Common myeloid progenitor, CD34-positive (primary cell): ENCODE results near the gene AFG1L.
"Not testable (repeated sequence)": the region's sequence is repeated elsewhere in the genome, so short reads cannot be mapped to it uniquely, and the experiment has no call there.

ENCODE experiments used
- CTCF ChIA-PET: fragments of 350-600 bp; sonication (Branson Sonifier 250); formaldehyde crosslinking; loops from one replicate; lab custom pipeline; 2021; ENCODE audit warnings: antibody characterized with exemption; lab: Charles Lee
- POLR2A ChIA-PET: fragments of 350-600 bp; sonication (Branson Sonifier 250); formaldehyde crosslinking; loops from one replicate; lab custom pipeline; 2021; ENCODE audit warnings: antibody characterized with exemption; lab: Charles Lee
- DNase-seq, 3 donors: peaks; one replicate each; pipeline versions ENCODE4 v3.0.0 to v3.0.0-alpha.2; 2013
- H3K27ac ChIP-seq, 2 experiments: 1 replicate in 1 of 2; 2 replicates in 1 of 2; pipeline ENCODE4 v1.7.0; 2013; ENCODE audit warnings: inconsistent platforms in 2 of 2, low read length in 2 of 2, mild to moderate bottlenecking in 2 of 2, low read depth in 1 of 2, moderate library complexity in 1 of 2; ENCODE audit not compliant: severe bottlenecking in 2 of 2, insufficient read depth in 1 of 2, poor library complexity in 1 of 2
- H3K27me3 ChIP-seq, 5 experiments: replicated peaks in 2 of 5; 1 replicate in 3 of 5; 2 replicates in 2 of 5; pipeline versions ENCODE4 v1.6.1 to v1.7.0; 2013; ENCODE audit warnings: low read length in 4 of 5, mild to moderate bottlenecking in 2 of 5, moderate library complexity in 2 of 5, inconsistent platforms in 1 of 5; ENCODE audit not compliant: insufficient read depth in 5 of 5, control insufficient read depth in 4 of 5
- H3K36me3 ChIP-seq, 4 experiments: 1 replicate in 2 of 4; 2 replicates in 2 of 4; pipeline versions ENCODE4 v1.6.1 to v1.7.0; 2013; ENCODE audit warnings: low read length in 3 of 4, control low read depth in 1 of 4, mild to moderate bottlenecking in 1 of 4; ENCODE audit not compliant: control insufficient read depth in 4 of 4, insufficient read depth in 4 of 4
- H3K4me1 ChIP-seq, 4 experiments: 1 replicate in 3 of 4; 2 replicates in 1 of 4; pipeline versions ENCODE4 v1.6.1 to v1.7.1; 2013; ENCODE audit warnings: low read length in 3 of 4, mild to moderate bottlenecking in 3 of 4, control low read depth in 1 of 4, inconsistent platforms in 1 of 4, moderate library complexity in 1 of 4; ENCODE audit not compliant: control insufficient read depth in 4 of 4, insufficient read depth in 4 of 4; ENCODE audit errors: control extremely low read depth in 1 of 4
- H3K4me3 ChIP-seq, 7 experiments: 1 replicate in 4 of 7; 2 replicates in 3 of 7; pipeline versions ENCODE4 v1.5.1 to v1.7.0; 2013; ENCODE audit warnings: mild to moderate bottlenecking in 7 of 7, low read length in 6 of 7, moderate library complexity in 6 of 7, inconsistent platforms in 2 of 7, low read depth in 2 of 7, control low read depth in 1 of 7; ENCODE audit not compliant: insufficient read depth in 4 of 7, control insufficient read depth in 1 of 7; ENCODE audit errors: extremely low read depth in 1 of 7
- H3K9me3 ChIP-seq, 5 experiments: 1 replicate in 4 of 5; 2 replicates in 1 of 5; pipeline versions ENCODE4 v1.6.1 to v1.7.1; 2013; ENCODE audit warnings: low read length in 4 of 5, mild to moderate bottlenecking in 2 of 5, inconsistent platforms in 1 of 5, low read depth in 1 of 5, moderate library complexity in 1 of 5; ENCODE audit not compliant: control insufficient read depth in 4 of 5, insufficient read depth in 2 of 5; ENCODE audit errors: control extremely low read depth in 1 of 5
- WGBS: methylation state at CpG from one replicate; pipeline ENCODE4 v1.1.5; 2013; ENCODE audit not compliant: insufficient coverage; 5-methylcytosine and 5-hydroxymethylcytosine counted together

The AFG1L gene

DNA sequence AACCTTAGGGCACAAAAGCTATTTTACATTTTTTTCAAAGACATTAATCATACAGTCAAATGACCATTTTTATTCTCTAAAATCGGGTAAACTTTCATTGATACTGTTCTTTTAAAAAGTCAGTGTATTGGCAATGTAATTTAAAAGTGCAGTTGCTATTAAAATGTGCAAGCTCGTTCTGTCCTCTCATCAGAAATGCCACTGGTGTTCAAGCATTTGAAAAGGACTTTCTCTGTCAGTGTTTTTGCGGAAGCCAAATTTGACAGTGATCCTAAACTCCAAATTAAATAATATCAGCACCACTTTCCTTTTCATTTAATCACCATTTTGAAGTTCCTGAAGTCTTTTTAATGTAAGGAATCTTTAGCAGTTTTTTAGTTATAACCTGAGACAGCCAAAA is 69.6 kb downstream of the AFG1L start:
- peak overlapping the region in 1 of 2 experiments; percentile 25 for H3K27ac ChIP-seq
- POLR2A ChIA-PET, result no interaction called here
- no peak overlapping the region for H3K4me3 ChIP-seq

DNA sequence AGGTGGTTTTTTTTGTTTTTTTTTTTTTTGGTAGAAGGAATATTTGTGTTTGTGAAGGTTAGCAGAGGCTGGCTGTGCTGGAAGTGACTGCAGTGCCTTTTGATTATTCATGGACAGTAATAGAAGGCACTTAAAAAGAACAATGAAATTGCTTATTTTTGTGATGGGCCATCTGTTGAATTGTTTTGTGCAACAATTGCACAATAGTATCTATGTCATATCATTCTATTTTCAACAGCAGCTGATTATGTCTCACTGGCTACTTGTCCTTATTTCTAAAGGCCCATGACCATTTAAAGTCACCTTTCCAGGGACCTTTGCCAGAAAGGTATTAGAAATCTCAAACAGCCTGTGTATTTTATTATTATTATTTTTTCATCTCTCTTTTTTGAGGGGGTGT is 70.6 kb downstream of the AFG1L start:
- Histone ChIP-seq H3K4me3 (no peak overlapping the region), H3K4me1 (peaks cover 12 to 31% (median 16%) of the 10 kb centered on the region in 4 experiments), H3K27ac (no peak overlapping the region), H3K27me3 (no peaks in the 10 kb centered on the region), H3K36me3 (no peaks in the 10 kb centered on the region), H3K9me3 (no peaks in the 10 kb centered on the region)
- POLR2A ChIA-PET, result no interaction called here
- CTCF ChIA-PET, result no interaction called here
- peak in 2 of 3 donors; percentile 25 to 44 for DNase-seq

More for the DNA sequence above, 69.6 kb downstream of the AFG1L start:
- H3K36me3 ChIP-seq, result no peaks in the 10 kb centered on the region
- H3K4me1 ChIP-seq, result peaks cover 13 to 41% (median 22%) of the 10 kb centered on the region in 4 experiments
- no peak for DNase-seq
- CTCF ChIA-PET, result interaction anchor here (0.8 to 0.9 kb wide), 2 partner anchors 127 to 189 kb away, joined by 3 to 4 read pairs; no protein-coding TSS in a partner anchor
- no peaks in the 10 kb centered on the region for H3K27me3 ChIP-seq
- WGBS, result no CpG with 5 or more reads among the region's 3 CpGs
- H3K9me3 ChIP-seq, result no peaks in the 10 kb centered on the region

DNA sequence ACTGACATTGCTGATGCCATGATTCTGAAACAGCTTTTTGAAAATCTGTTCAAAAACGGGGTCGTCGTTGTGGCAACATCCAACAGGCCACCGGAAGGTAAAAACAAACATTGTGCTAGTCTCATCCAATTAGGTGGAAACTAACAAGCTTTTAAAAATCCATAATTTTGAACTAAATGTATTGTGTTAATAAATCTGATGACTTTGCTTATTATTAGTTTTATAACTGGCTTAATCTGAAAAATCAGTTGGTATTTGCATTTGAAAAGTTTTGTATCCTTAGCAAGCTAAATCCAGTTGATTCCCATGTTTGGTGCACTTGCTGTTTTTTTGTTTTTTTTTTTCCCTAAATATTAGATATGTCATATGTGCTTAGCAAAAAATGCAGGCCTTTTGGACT is 71.4 kb downstream of the AFG1L start:
- CTCF ChIA-PET, result no interaction called here
- POLR2A ChIA-PET, result no interaction called here
- DNase-seq, result no peak

DNA sequence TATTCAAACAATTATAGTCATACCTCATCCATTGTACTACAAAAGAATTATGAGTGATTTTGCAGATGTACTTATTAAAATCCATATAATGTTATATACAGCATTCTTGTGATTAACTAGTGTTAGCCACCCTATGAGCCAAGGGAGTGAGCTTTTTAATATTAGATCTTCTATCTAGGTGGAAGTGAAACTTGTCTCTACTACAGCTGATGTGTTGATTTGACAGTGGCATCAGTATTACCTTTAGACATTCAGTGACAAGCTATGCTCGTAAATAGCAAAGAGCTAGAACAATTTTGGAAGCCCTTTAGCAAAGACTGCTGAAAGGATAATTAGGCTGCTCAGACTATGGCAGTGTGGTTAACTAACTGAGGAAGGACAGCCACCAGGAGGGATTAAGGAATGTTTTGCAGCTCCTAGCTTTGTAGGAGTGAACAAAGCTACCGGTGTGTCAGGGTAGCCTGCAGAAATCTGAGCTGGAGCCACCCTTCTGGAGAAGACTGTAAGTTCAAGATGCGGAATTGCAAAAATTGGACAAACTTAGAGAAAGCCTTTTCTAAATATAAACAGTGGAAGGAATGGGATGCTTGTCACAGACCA is 73.7 kb downstream of the AFG1L start:
- CTCF ChIA-PET, result interaction anchor here (1.0 kb wide), 1 partner anchor 123 kb away, joined by 3 read pairs; no protein-coding TSS in a partner anchor
- Histone ChIP-seq H3K27ac (no peak overlapping the region), H3K4me3 (no peak overlapping the region), H3K9me3 (no peaks in the 10 kb centered on the region), H3K27me3 (no peaks in the 10 kb centered on the region), H3K36me3 (peaks cover 0 to 2% (median 0%) of the 10 kb centered on the region in 4 experiments), H3K4me1 (peaks cover 0 to 15% (median 2%) of the 10 kb centered on the region in 4 experiments)
- POLR2A ChIA-PET, result no interaction called here
- 100% methylated on average over 2 of the region's 3 CpGs for WGBS
- no peak for DNase-seq

More for the DNA sequence above, 71.4 kb downstream of the AFG1L start:
- no peak overlapping the region for H3K27ac ChIP-seq
- no peaks in the 10 kb centered on the region for H3K9me3 ChIP-seq
- WGBS, result 90% methylated on average over 3 of the region's 4 CpGs
- H3K27me3 ChIP-seq, result no peaks in the 10 kb centered on the region
- H3K4me3 ChIP-seq, result no peak overlapping the region
- no peaks in the 10 kb centered on the region for H3K36me3 ChIP-seq
- peaks cover 4 to 24% (median 10%) of the 10 kb centered on the region in 4 experiments for H3K4me1 ChIP-seq

DNA sequence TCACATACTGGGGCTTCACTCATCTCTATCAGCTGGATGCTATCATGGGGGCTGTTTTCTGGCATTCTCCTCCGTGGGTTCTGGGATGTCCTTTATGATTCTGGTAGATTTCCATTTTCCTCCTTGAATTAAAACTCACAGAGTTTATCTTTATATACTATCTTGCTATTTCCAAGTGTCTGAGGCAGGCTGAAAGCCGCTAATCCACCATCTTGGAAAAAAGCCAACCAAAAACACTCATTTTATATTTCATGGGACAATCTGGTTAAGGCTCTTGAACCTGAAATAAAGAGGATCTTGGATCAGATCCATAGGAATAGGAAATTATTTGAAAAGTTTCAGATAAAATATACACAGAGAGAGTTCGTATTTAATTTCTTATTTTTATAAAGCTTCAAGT is 86.0 kb downstream of the AFG1L start:
- WGBS, result no CpG with 5 or more reads among the region's 3 CpGs
- Histone ChIP-seq H3K27ac (no peak overlapping the region), H3K36me3 (peaks cover 0 to 2% (median 1%) of the 10 kb centered on the region in 4 experiments), H3K4me3 (no peak overlapping the region), H3K4me1 (no peaks in the 10 kb centered on the region), H3K27me3 (no peaks in the 10 kb centered on the region), H3K9me3 (no peaks in the 10 kb centered on the region)
- POLR2A ChIA-PET, result no interaction called here
- CTCF ChIA-PET, result no interaction called here
- DNase-seq, result no peak

DNA sequence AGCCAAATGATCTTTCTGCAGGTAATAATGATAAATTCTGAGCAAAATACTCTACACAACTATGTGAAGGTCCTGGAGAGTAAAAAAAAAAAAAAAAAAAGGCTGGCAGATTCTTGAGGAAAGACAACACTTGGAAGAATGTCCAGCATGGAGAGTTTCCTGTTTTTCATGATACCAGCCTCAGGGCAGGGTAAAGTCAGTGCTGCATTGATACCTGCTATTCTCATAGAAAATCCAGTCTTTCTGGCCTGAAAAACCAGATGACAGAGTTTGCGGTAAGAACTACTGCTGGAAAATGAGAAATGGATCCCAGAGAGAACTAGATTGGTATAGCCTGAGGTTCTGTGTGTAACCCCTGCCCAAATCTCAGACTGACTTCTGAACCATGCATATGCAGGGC is 89.1 kb downstream of the AFG1L start:
- no peaks in the 10 kb centered on the region for H3K27me3 ChIP-seq
- H3K4me1 ChIP-seq, result no peaks in the 10 kb centered on the region
- H3K27ac ChIP-seq, result no peak overlapping the region
- CTCF ChIA-PET, result no interaction called here
- H3K36me3 ChIP-seq, result peaks cover 0 to 2% (median 0%) of the 10 kb centered on the region in 4 experiments
- H3K9me3 ChIP-seq, result no peaks in the 10 kb centered on the region
- POLR2A ChIA-PET, result no interaction called here
- WGBS, result 100% methylated on average over 1 of the region's 1 CpG
- no peak overlapping the region for H3K4me3 ChIP-seq
- no peak for DNase-seq

DNA sequence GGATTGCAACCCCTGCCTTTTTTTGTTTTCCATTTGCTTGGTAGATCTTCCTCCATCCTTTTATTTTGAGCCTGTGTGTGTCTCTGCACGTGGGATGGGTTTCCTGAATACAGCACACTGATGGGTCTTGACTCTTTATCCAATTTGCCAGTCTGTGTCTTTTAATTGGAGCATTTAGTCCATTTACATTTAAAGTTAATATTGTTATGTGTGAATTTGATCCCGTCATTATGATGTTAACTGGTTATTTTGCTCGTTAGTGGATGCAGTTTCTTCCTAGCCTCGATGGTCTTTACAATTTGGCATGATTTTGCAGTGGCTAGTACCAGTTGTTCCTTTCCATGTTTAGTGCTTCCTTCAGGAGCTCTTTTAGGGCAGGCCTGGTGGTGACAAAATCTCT is 94.3 kb downstream of the AFG1L start:
- CTCF ChIA-PET, H3K4me1 ChIP-seq, H3K9me3 ChIP-seq, H3K4me3 ChIP-seq, POLR2A ChIA-PET, H3K36me3 ChIP-seq, H3K27ac ChIP-seq, DNase-seq, H3K27me3 ChIP-seq: not testable (repeated sequence)
- WGBS, result no CpG with 5 or more reads among the region's 4 CpGs
